GM18858 (cell line): ENCODE data around the gene THSD7B.
"Not testable (repeated sequence)": the region's sequence is repeated elsewhere in the genome, so short reads cannot be mapped to it uniquely, and the experiment has no call there.

Source experiments
- ATAC-seq: cut with Tn5 transposase; IDR thresholded peaks from one replicate; pipeline ENCODE4 v1.9.1; 2021; ENCODE audit not compliant: unreplicated experiment

Gene THSD7B

GRCh38 chr2:137511526-137511925, 746.2 kb downstream of the THSD7B start:
- ATAC-seq, result no peak

DNA sequence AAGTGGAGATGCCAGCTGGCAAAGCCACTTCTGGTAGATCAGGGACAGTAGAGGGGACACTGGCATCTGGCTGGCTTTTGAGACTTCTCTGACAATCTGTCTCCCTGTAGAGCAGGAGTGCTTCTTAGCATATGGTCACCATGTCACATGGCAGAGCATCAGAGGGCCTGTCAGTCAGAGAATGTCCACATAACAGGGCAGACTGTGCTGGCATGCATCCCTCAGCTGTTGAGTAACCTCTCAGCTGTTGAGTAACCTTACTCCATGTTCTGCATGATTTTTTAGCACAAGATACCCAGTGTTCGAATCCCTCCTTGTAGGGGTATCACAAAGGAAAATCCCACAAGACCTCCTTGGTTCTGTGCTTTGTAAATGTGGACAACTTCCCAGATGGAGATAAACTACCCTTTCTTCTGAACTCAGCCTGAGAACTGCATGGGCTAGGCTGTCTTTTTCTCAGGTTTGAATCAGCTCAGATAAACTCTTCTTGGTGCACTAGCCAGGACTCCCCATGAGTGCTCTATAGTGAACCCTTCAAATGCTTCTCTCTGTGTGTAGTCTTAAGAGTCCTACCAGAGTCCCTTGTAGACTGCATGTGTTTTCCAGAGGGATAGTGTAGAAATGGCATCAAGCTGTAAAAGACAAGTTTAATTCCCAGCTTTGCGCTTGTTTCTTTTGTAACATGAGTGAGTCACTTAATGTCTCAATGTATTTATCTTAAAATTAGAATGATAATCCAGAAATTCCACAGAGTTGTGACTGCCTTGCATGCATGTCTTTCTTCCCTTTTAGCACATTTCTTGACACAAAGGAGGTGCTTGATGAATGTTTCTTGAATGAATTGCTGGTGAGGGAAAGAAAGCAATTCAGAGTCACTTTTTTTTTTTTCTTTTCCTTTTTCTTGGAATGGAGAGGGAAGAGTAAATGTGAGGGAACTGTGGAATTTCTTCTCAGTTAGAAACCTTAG, 756.6 kb downstream of the THSD7B start:
- no peak for ATAC-seq

- no peak for ATAC-seq
Measured at GRCh38 chr2:137522620-137523011, 757.3 kb downstream of the THSD7B start.

GRCh38 chr2:137523931-137524330, 758.6 kb downstream of the THSD7B start:
- ATAC-seq, result no peak

DNA sequence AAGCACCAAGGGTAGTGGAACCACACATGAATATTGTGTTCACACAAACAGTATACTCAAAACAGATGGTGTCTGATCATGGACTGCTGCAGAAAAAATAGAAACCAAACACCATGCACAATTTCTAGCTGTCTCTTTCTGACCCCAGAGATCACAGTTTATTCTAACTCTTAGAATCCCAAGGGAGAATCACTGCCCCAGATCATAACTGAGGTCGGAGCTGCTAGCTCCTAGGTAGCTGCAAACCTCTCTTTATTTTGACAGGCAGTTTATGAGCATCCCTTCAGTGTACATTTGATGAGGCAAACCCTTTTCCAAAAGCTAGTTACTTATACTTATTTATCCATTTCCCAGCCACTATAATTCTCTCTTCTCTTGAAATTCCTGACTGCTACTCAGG, 759.8 kb downstream of the THSD7B start:
- no peak for ATAC-seq

GRCh38 chr2:137525641-137526190, 760.4 kb downstream of the THSD7B start:
- no peak for ATAC-seq

DNA sequence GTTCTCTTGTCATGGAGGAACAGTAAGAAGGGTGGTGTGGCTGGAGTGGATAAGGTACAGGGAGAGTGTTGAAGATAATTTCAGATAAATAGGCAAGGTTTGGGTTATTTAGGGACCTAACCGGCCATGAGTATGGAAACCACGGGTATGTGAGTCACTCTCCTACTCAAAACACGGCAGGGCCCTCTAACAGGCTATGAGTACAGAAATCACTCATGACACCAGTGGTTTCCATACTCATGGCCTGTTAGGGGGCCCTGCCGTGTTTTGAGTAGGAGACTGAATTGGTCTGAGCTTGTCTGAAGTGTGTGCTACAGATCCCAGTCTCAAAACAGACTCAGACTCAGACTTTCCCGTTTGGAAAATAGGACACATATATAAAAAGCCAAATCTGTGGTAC, 770.6 kb downstream of the THSD7B start:
- no peak for ATAC-seq

GRCh38 chr2:137539336-137539735, 774.0 kb downstream of the THSD7B start:
- no peak for ATAC-seq

- ATAC-seq, result no peak
Measured at GRCh38 chr2:137547842-137548241, 782.5 kb downstream of the THSD7B start.

DNA sequence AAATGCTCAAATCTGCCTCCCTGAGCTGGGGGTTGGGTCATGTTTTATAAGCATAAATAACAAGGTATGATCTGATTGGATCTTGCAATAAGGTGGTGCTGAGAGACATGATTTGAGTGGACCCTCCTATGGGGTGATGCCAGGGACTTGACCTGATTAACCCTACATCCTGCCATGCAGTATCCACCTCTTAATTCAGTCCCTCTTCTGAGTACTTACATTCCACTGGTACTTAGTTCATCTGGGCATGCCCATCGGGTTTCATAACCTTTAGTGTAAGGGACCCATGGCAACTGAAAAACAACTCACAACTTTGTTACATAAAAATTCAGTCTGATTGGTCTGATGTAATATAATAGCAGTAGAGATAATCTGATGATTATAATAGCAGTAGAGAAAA, 801.0 kb downstream of the THSD7B start:
- no peak for ATAC-seq

DNA sequence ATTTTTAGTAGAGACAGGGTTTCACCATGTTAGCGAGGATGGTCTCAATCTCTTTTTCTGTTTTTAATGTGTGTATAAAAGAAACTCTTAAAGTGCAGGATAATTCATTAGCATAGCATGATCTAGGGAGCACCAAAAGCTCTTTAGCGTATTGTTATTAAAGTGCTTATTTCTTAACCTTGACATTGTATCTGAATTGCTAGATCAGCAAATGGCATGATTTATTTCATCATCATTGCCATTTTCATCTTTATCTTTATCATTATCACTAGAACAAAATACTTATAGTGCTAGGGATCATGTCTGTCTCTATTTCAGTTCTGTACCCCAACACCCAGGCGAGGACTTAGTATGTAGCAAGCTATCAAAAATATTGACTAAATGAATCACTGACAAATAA, 805.1 kb downstream of the THSD7B start:
- no peak for ATAC-seq

GRCh38 chr2:137587834-137588233, 822.5 kb downstream of the THSD7B start:
- not testable (repeated sequence) for ATAC-seq

- not testable (repeated sequence) for ATAC-seq
Measured at GRCh38 chr2:137588578-137588977, 823.2 kb downstream of the THSD7B start.

GRCh38 chr2:137590102-137590501, 824.8 kb downstream of the THSD7B start:
- ATAC-seq, result no peak

DNA sequence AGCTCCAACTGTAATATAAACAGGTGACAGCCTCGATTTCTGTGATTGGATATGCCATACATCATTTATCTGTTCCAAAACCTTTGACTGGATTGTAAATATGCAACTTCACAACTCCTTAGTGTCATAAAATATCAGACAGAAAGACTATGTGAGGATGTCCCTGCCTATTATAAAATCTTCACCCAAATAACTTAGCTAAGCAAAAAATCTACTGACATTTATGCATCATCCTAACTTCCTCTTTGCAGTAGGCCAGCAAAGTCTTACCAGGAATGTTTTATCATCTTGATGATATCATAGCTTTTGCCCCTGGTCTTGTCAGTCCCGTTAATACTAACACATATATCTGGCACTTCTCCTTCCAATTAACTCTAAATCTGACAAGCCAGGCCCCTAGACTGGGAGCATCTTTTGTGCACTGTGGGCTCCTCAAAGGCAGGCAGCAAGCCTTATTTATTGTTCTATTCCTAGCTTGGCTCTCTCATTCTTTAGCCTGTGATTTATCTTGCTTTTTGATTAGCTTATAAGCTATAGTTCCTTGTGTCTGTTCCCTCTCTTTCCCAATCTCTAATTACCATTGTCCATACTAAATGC, 842.5 kb downstream of the THSD7B start:
- ATAC-seq, result no peak

DNA sequence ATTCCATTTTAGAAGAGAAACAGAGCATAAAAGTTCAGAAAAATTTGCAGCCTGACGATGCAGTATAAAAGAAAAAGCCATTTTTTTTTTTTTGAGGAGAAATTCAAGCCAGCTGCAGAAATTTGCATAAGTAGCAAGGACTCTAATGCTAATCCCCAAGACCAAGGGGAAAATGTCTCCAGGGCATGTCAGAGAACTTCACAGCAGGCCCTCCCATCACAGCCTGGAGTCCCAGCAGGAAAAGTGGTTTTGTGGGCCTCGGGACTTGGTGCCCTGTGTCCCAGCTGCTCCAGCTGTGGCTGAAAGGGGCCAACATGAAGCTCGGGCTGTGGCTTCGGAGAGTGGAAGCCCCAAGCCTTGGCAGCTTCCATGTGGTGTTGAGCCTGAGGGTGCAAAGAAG, 873.6 kb downstream of the THSD7B start:
- no peak for ATAC-seq

DNA sequence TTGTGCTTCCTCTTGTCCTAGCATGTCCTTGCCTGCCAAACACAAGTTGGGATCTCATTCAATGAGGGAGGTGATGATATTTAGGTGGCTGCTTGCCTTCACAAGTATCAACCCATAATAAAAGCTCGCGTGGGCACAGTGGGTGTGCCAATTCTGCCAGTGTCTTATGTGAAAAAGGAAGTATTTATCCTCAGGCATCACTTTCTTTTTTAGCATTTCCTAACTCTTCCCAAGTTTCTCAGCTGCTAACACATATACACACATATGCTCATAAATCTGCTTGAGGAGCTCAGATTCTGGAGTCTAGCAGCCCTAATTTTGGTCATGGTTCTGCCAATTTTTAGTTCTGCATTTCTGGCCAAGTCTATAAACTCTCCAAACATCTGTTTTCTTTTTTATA, 879.4 kb downstream of the THSD7B start:
- ATAC-seq, result no peak

- ATAC-seq, result no peak
Measured at GRCh38 chr2:137654046-137654445, 888.7 kb downstream of the THSD7B start.

DNA sequence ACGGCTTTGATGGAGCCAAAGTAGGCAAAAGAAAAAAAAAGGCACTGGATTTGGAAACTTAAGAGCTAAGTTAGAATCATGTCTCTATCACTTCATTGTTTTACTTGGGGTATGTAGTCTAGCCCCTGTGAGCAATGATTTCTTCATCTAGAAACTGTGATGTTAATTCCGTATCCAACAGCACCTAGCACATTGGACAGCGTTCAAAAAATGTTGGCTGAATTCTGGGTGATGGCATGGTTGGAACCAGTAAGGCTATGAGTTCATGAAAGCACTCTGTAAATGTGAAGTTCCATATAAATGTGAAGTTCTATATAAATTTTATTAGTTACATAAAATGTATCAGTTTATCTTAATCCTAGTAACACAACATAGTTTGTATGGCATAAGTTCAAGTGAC, 890.5 kb downstream of the THSD7B start:
- ATAC-seq, result no peak

- ATAC-seq, result no peak
Measured at GRCh38 chr2:137658433-137658832, 893.1 kb downstream of the THSD7B start.

GRCh38 chr2:137659616-137660015, 894.3 kb downstream of the THSD7B start:
- no peak for ATAC-seq

GRCh38 chr2:137670111-137670510, 904.8 kb downstream of the THSD7B start:
- no peak for ATAC-seq
